ENCODE results near the gene EXOC3L1.

Gene EXOC3L1

DNA sequence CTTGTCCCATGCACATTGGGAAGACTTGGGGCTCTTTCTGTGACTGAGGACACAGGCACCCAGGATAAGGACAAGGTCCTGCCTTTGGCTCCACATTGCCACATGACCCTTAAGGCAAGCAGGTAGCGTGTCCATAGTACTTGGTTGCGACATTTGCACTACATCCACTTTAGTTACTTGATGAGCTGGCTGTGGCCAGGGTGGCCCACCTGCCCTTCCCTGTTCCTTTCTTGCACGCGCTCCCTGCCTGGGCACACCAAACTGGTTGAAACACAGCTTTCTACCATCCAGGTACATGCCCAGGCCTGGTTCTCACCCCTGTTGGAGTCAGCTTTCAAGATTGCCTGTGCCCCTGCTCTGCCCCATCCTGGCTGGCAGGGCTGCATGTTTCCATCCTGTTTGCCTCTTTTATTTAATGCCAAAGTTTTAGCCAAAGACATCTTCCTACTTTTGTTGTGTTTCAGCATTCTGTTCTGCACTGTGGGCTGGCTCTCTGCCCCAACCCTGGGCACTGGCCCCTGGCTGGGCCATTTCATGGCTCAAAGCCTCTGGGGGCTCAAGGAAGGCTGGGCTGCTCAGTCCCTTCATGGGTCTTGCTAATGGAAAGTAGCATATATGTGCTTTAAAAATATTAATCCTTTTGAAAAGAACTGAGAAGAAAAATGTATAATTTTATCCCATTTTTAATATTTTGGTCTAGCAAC lies 42.3 kb downstream of the EXOC3L1 start:
- no peak for DNase-seq (ENCODE audit: low read depth in 2 of 2)

DNA sequence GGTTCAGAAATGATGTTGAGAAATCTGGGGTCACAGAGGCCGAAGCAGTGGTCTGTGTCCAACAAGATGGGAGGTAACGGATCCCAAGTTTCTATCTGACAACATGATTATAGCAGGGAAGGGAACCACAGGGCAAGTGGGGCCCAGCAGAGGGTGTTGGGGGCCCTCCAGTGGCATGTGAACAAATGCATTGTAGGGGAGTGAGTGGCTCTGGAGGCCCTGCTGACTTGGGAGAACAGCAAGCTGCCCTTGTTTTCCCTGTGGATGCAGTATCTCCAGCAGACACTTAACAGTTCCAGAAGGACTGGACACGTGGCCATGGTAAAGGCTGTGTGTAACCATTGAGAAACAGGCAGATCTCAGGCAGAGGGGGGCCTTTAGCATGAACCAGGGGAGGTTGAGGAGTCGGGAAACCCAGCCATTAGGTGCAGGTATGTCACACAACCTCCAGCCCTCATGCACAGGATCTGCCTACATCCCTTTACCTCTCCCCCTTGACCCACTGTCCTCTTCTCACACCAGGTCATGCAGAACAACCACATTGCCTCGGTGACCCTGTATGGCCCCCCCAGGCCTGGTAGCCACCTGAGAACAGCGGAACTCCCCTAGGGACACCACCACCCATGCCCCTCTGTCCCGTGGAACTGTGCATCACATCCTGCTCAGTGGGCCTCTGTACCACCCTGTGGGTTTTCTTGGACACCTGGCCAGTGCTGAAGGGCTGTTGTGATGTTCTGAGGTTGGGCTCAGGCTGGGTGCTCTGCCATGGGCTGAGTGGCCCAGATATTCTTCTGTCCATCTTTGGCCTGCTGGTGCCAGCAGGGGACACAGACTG lies 43.2 kb downstream of the EXOC3L1 start:
- no peak for DNase-seq (ENCODE audit: low read depth in 2 of 2)

DNA sequence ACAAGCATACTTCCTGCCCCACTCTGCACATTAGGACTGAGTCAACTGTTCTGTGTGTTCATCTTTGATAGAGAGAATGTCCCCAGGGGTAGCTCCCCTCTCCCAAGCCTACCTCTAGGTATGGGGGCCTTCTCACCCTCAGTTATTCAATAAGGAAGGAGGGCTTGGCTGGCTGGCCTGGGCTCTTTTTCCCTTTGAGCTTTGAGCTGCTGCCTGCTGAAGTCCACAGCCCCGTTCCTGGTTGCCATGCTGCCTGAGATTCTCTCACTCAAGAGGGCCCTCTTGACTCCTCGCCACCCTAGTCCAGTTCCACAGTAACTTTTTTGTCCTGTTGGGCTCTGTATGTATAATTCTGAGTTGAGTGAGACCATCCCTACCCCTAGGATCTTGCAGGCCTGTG lies 44.2 kb downstream of the EXOC3L1 start:
- no peak for DNase-seq (ENCODE audit: low read depth in 2 of 2)

DNA sequence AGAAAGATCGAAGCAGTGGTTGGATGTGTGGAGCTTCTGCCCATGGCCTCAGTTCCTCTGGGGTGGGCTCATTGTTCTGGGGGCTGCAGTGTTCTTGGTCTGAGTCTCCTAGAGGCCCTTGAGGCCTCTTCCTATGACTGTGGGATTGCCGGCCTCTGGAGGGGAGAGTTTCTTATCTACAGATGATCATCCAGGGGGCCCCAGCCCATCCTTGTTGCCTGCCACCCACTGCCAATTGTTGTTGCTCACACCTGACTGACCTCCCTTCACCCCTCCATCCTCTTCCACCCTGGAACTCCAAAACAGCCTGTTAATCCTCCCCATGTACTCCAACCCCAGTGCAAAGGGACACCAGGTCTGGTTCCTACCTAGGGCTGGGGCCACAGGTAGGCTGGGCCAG lies 45.0 kb downstream of the EXOC3L1 start:
- no peak for DNase-seq (ENCODE audit: low read depth in 2 of 2)

DNA sequence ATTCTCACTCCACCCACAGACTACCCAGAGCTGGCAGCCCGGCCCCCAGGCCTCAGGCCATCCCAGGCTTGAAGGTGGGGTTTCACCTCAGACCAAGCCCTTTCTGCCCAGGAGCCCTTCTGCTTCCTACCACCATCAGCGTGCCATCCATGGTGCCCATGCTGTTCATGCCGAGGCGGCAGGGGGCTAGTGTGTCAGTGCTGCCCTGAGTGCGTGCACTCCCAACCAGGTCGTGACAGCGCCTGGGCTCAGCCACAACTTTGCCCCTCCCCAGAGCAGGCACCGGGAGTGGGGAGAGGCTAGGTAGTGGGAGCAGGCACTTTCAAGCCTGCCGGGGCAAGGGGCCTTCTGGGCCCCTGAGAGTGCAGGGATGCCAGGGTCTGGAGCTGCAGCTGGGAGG lies 47.6 kb downstream of the EXOC3L1 start:
- no peak for DNase-seq (ENCODE audit: low read depth in 2 of 2)

DNA sequence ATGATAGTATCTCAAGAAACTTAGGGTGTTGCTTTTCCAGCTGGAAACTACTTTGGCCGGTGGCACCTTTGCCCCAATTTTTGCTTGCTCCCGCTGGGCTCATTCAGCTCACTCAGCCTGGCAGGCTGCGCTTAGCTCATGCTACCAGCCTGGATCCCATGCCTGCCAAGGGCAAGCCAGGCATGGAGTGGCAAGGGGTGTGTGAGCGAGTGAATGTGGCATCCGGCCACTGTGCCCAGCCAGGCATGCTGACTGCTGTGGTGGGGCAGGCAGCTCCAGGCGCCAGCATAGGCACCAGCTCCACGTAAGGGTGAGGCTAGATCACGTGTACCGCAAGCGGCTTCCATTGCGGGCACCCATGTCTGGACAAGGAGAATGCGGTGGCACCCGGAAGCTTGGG lies 48.5 kb downstream of the EXOC3L1 start:
- no peak for DNase-seq (ENCODE audit: low read depth in 2 of 2)

DNA sequence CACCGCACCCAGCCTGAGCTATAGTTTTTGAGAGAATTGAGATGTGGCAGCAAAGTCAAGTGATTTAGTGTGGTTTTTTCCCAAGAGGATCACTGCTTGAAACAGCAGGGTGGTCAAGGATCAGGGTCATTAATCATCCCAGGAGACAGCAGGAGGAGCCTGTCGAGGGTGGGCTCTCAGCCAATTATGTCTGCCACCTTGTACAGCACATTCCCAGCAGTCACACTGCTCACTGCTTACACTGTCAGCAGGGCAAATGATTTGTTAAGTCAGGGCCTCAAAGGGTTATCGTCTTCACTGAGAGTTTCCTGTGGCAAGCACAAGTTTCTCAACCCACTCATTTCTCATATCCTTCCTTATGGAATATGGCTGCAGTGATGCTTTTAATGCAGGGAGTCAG lies 52.3 kb downstream of the EXOC3L1 start:
- no peak for DNase-seq (ENCODE audit: low read depth in 2 of 2)

Data from stimulated activated CD4-positive, alpha-beta T cell treated with anti-CD3 and anti-CD28 coated beads, Interleukin-1b, Interleukin-23, amount 100 ng/mL, for 1 hour (primary cell).